NCI-H524 (cell line): Measurements from ENCODE around the gene ALOX15B.
"Not testable (repeated sequence)": the region's sequence is repeated elsewhere in the genome, so short reads cannot be mapped to it uniquely, and the experiment has no call there.

Source experiments
- DNase-seq, 2 experiments: peaks; one replicate each; lab custom pipeline; 2025; lab: John Stamatoyannopoulos, UW

ALOX15B gene

GRCh38 chr17:8041249-8041928, 2.5 kb downstream of the ALOX15B start:
- peak in 1 of 2 experiments; percentile 27 for DNase-seq

GRCh38 chr17:8041979-8042378, 3.1 kb downstream of the ALOX15B start:
- DNase-seq, result no peak

- DNase-seq, result no peak
Measured at GRCh38 chr17:8044819-8045810, 6.3 kb downstream of the ALOX15B start.

- DNase-seq, result no peak
Measured at GRCh38 chr17:8046306-8046928, 7.6 kb downstream of the ALOX15B start.

GRCh38 chr17:8046929-8047768, 8.3 kb downstream of the ALOX15B start:
- DNase-seq, result no peak

- DNase-seq, result no peak
Measured at GRCh38 chr17:8047769-8048110, 8.9 kb downstream of the ALOX15B start.

GRCh38 chr17:8048236-8048635, 9.4 kb downstream of the ALOX15B start:
- no peak for DNase-seq

GRCh38 chr17:8048736-8049135, 9.9 kb downstream of the ALOX15B start:
- no peak for DNase-seq

- DNase-seq, result no peak
Measured at GRCh38 chr17:8051831-8052230, 13.0 kb downstream of the ALOX15B start.

- no peak for DNase-seq
Measured at GRCh38 chr17:8052256-8053252, 13.7 kb downstream of the ALOX15B start.

- DNase-seq, result no peak
Measured at GRCh38 chr17:8053600-8053999, 14.7 kb downstream of the ALOX15B start.

- DNase-seq, result no peak
Measured at GRCh38 chr17:8055851-8056231, 17.0 kb downstream of the ALOX15B start.

- DNase-seq, result no peak
Measured at GRCh38 chr17:8056232-8056975, 17.5 kb downstream of the ALOX15B start.

GRCh38 chr17:8056976-8057625, 18.2 kb downstream of the ALOX15B start:
- DNase-seq, result no peak

GRCh38 chr17:8057691-8058114, 18.8 kb downstream of the ALOX15B start:
- peak; percentile 66 to 82 for DNase-seq

GRCh38 chr17:8059131-8059530, 20.3 kb downstream of the ALOX15B start:
- DNase-seq, result no peak

- DNase-seq, result peak; percentile 3 to 57
Measured at GRCh38 chr17:8060274-8060673, 21.4 kb downstream of the ALOX15B start.

GRCh38 chr17:8061851-8062250, 23.0 kb downstream of the ALOX15B start:
- DNase-seq, result not testable (repeated sequence)

GRCh38 chr17:8062435-8062806, 23.6 kb downstream of the ALOX15B start:
- no peak for DNase-seq
